Pancreas (tissue), 10 donors: ENCODE results near the gene PRIMA1. TPM values are rescaled to one million over a fixed set of nuclear protein-coding genes. Genes with fewer than 3 reads are reported as not detected.

ENCODE experiments used
- ATAC-seq, 4 donors: fragments of 200-7000 bp; cut with Tn5 transposase; one replicate each; pipeline versions ENCODE4 v1.8.0 to v1.9.1; 2020; ENCODE audit warnings: mild to moderate bottlenecking in 4 of 4, moderate library complexity in 4 of 4
- DNase-seq, 6 donors: peaks; one replicate each; pipeline ENCODE4 v3.0.0-alpha.2; 2020
- FAIRE-seq: peaks from 2 replicates; lab custom pipeline; 2012; peaks lifted over from hg19 to GRCh38; lab: Jason Lieb, UNC
- H3K27ac ChIP-seq, 4 donors: fragments of 200-600 bp; sonication (generic); 1 replicate in 3 of 4; 2 replicates in 1 of 4; pipeline versions ENCODE4 v1.5.0 to v1.8.0; 2020
- H3K27me3 ChIP-seq, 4 donors: fragments of 200-600 bp; one replicate each; pipeline ENCODE4 v1.8.0; 2021
- H3K36me3 ChIP-seq, 3 donors: fragments of 200-600 bp; sonication (generic) in 1 of 3; one replicate each; pipeline versions ENCODE4 v1.5.0 to v1.8.0; 2020 to 2021
- H3K4me1 ChIP-seq, 3 donors: fragments of 200-600 bp; one replicate each; pipeline ENCODE4 v1.8.0; 2021
- H3K4me3 ChIP-seq, 4 donors: fragments of 200-600 bp; sonication (generic) in 2 of 4; one replicate each; pipeline versions ENCODE4 v1.5.0 to v1.8.0; 2020 to 2021
- H3K9me3 ChIP-seq, 4 donors: fragments of 200-600 bp; one replicate each; pipeline ENCODE4 v1.8.0; 2021
- CTCF ChIP-seq, 4 donors: fragments of 200-600 bp; sonication (generic) in 3 of 4; IDR thresholded peaks; one replicate each; pipeline versions ENCODE4 v1.5.0 to v1.8.0; 2021; ENCODE audit warnings: antibody characterized with exemption in 4 of 4
- WGBS, 2 donors: extraction: QIAGEN DNeasy Blood & Tissue Kit; methylation state at CpG; one replicate each; pipeline ENCODE4 v1.1.7; 2013; 5-methylcytosine and 5-hydroxymethylcytosine counted together
- intact Hi-C, 3 donors: fragments of 100-400 bp; cut with DNase I; formaldehyde crosslinking; loops; one replicate each; pipeline versions ENCODE4 v1.11.1 to v1.14.2; 2022
- polyA plus RNA-seq, 2 donors: library from polyadenylated mRNA; stranded (reverse); fragments of 200-250 nt; gene quantifications; one replicate each; pipeline ENCODE4 v1.2.3, GENCODE V29; 2013
- total RNA-seq, 6 donors: library from RNA; stranded (reverse); fragmentation: NEBNext Ultra II Directional in 4 of 6; extraction: Animal tissue kit (Norgen Biotek cat#: 25700) in 4 of 6; gene quantifications; one replicate each; pipeline versions ENCODE4 v1.2.1 to v1.2.4, GENCODE V29; 2021 to 2023
- donor health status: healthy with polysubstance abuse.
- donor health status: DM: no; HTN: no; CAD: no; lungs with moderate emphysema.
- donor health status: DM: no; HTN: no; CAD: no.
- donor health status: control.
- donor health status: control.
- donor health status: Bipolar disorder and iron deficiency.
- donor health status: DM: yes; HTN: yes; CAD: no.
- donor health status: DM: no; HTN: no; CAD: no.
- donor health status: DM: no; HTN: no; CAD: no.
- donor health status: DM: yes; HTN: yes; CAD: no.

PRIMA1 gene
- total and polyA plus RNA-seq, 8 donors = 0.27 to 0.61 (median 0.33) TPM

- ATAC-seq = no peak
- no peak for TF ChIP-seq CTCF (IDR thresholded peaks at IDR 0.05)
- H3K4me1 ChIP-seq = no peaks in the 10 kb centered on the region
- no peak for DNase-seq
- H3K9me3 ChIP-seq = no peaks in the 10 kb centered on the region
- H3K4me3 ChIP-seq = no peak overlapping the region
- H3K36me3 ChIP-seq = no peaks in the 10 kb centered on the region
- H3K27me3 ChIP-seq = no peaks in the 10 kb centered on the region
- H3K27ac ChIP-seq = no peak overlapping the region
- intact Hi-C loops = no loop called here
- no peak for FAIRE-seq
- 74 to 87% methylated on average over 4 of the region's 4 CpGs for WGBS, 2 donors
These were observed 65.3 kb downstream of the PRIMA1 start for GRCh38 chr14:93723001-93723400.

GRCh38 chr14:93720981-93721483 is 67.3 kb downstream of the PRIMA1 start:
- no peaks in the 10 kb centered on the region for H3K9me3 ChIP-seq
- intact Hi-C loops = no loop called here
- no peak for ATAC-seq
- FAIRE-seq = no peak
- H3K4me3 ChIP-seq = no peak overlapping the region
- 80 to 90% methylated on average over 13 of the region's 13 CpGs for WGBS, 2 donors
- DNase-seq = no peak
- H3K27ac ChIP-seq = no peak overlapping the region
- TF ChIP-seq CTCF (IDR thresholded peaks at IDR 0.05) = no peak
- no peaks in the 10 kb centered on the region for H3K36me3 ChIP-seq
- no peaks in the 10 kb centered on the region for H3K4me1 ChIP-seq
- no peaks in the 10 kb centered on the region for H3K27me3 ChIP-seq

GRCh38 chr14:93720076-93720815 is 68.0 kb downstream of the PRIMA1 start:
- no peak overlapping the region for H3K27ac ChIP-seq
- DNase-seq (no peak), ATAC-seq (no peak), FAIRE-seq (no peak)
- intact Hi-C loops = no loop called here
- no peaks in the 10 kb centered on the region for H3K27me3 ChIP-seq
- WGBS, 2 donors = 75 to 85% methylated on average over 12 of the region's 12 CpGs
- TF ChIP-seq CTCF (IDR thresholded peaks at IDR 0.05) = no peak
- no peaks in the 10 kb centered on the region for H3K9me3 ChIP-seq
- no peaks in the 10 kb centered on the region for H3K36me3 ChIP-seq
- no peak overlapping the region for H3K4me3 ChIP-seq
- no peaks in the 10 kb centered on the region for H3K4me1 ChIP-seq

GRCh38 chr14:93719256-93719655 is 69.0 kb downstream of the PRIMA1 start:
- Histone ChIP-seq H3K4me3 (no peak overlapping the region), H3K27ac (no peak overlapping the region), H3K4me1 (no peaks in the 10 kb centered on the region), H3K36me3 (no peaks in the 10 kb centered on the region), H3K9me3 (no peaks in the 10 kb centered on the region), H3K27me3 (no peaks in the 10 kb centered on the region)
- intact Hi-C loops = no loop called here
- DNase-seq (no peak), ATAC-seq (no peak), FAIRE-seq (no peak)
- no peak for TF ChIP-seq CTCF (IDR thresholded peaks at IDR 0.05)
- 83 to 100% methylated on average over 3 of the region's 3 CpGs for WGBS, 2 donors

GRCh38 chr14:93717668-93718320 is 70.5 kb downstream of the PRIMA1 start:
- ATAC-seq (no peak), DNase-seq (peak in 1 of 6 donors; percentile 1), FAIRE-seq (no peak)
- Histone ChIP-seq H3K27me3 (no peaks in the 10 kb centered on the region), H3K27ac (no peak overlapping the region), H3K4me1 (no peaks in the 10 kb centered on the region), H3K4me3 (no peak overlapping the region), H3K36me3 (no peaks in the 10 kb centered on the region), H3K9me3 (no peaks in the 10 kb centered on the region)
- no peak for TF ChIP-seq CTCF (IDR thresholded peaks at IDR 0.05)
- intact Hi-C loops = no loop called here
- 76 to 86% methylated on average over 13 of the region's 13 CpGs for WGBS, 2 donors
